ENCODE data around the gene ZNF23. TPM values are rescaled to one million over a fixed set of nuclear protein-coding genes. Genes with fewer than 3 reads are reported as not detected.

The ZNF23 gene
- total RNA-seq, 2 experiments from 2014 or later, result 7.1 to 7.6 TPM

DNA sequence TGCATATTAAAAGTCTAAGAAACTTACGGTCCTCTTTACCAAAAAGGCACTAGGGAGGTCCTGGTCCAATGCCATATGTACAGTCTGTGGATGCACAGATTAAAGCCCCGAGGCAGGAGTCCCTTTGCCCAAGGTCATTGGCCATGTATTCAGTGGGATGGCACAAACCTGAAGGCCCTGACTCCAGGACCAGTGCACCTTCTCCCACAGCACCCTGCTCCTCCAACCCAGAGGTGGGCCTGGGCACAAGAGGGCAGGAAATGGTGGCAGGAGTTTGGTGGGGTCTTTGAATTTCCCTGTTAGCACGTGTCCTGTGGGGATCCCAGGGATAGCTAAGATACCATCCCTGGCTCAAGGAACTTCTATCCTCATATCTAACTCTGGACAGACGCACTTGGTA lies 48.7 kb downstream of the ZNF23 start:
- peaks cover 38% of the 10 kb centered on the region for H3K27me3 Mint-ChIP-seq
- ATAC-seq (no peak), DNase-seq (no peak)
- CTCF ChIA-PET, result interaction anchor here (0.8 to 4.2 kb wide), 22 partner anchors 9 to 214 kb away, joined by 3 to 80 read pairs (median 4); no protein-coding TSS in a partner anchor
- peaks cover 5% of the 10 kb centered on the region for H3K4me1 Mint-ChIP-seq
- no peaks in the 10 kb centered on the region for H3K36me3 Mint-ChIP-seq
- no peak overlapping the region for H3K4me3 Mint-ChIP-seq
- no peak overlapping the region for H3K27ac Mint-ChIP-seq
- H3K9me3 Mint-ChIP-seq (ENCODE audit: low read depth), result no peaks in the 10 kb centered on the region

DNA sequence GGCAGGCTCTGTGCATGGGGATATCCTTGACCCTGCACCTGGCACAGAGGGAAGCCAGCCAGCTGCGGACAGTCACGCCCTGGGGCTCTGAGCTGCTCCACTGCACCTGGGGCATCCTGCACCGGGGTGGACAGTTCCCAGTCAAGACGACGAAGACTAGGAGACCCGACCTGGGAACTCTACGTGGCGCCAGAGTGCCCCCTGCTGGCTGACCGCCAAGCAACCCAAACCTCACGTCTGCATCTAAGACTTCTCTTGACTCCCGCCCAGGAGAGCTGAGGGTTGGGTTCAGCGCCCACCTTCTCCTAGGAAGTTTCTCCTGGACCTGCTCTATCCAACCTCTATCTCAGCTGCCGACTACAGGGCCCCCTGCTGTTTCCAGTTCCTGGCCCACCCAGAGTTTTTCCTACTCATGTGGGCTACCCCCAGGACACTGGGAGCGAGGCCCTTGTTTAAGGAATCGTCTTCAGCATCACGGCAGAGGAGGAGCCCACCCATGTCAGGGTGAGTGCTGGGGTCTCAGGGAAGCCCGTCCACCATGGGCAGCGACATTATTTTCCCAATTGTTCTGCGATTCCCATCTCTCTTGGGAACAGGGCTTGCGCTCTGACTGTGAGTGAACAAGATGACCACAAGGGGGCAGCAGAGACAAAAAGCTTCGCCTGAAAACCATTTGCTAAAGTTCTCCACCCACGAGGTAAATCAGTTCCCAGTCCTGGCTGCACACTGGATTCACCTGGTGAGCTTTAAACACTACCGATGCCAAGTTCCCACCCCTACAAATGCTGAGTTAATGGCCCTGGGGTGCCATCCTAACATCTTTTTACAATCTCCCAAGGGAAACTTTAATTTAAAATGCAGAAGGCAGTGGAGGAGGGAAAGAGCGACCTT lies 49.5 kb downstream of the ZNF23 start:
- no peaks in the 10 kb centered on the region for H3K36me3 Mint-ChIP-seq

DNA sequence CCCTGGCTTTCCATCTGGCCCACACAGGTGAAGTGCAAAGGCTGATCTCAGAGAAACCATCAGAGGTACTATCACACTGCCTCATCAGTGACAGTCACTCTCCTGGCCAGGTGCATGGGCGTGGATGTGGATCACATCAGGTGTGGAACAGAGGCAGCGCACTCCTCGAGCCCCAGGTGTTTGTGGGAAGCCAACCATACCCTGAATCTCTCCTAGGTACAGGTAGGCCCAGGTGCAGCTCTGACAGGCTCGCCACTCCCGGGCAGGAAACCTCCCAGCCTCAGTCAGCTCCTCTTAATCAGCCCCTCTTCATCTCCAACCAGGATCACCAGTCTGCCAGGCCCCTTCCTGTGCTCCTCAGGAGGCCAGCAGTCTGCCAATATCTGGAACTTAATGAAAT lies 51.9 kb downstream of the ZNF23 start:
- Mint-ChIP-seq H3K36me3 (no peaks in the 10 kb centered on the region), H3K9me3 (ENCODE audit: low read depth) (no peaks in the 10 kb centered on the region), H3K27ac (no peak overlapping the region), H3K4me3 (no peak overlapping the region), H3K4me1 (peaks cover 26% of the 10 kb centered on the region), H3K27me3 (peaks cover 53% of the 10 kb centered on the region)
- DNase-seq (no peak), ATAC-seq (no peak)
- CTCF ChIA-PET, result interaction anchor here (4.2 kb wide), 1 partner anchor 90 kb away, joined by 80 read pairs; no protein-coding TSS in a partner anchor

More for the DNA sequence above, 49.5 kb downstream of the ZNF23 start:
- Mint-ChIP-seq H3K4me3 (no peak overlapping the region), H3K27ac (no peak overlapping the region), H3K27me3 (peaks cover 45% of the 10 kb centered on the region), H3K9me3 (ENCODE audit: low read depth) (no peaks in the 10 kb centered on the region), H3K4me1 (peaks cover 11% of the 10 kb centered on the region)
- CTCF ChIA-PET, result interaction anchor here (0.8 to 4.2 kb wide), 30 partner anchors 9 to 215 kb away, joined by 3 to 80 read pairs (median 4); no protein-coding TSS in a partner anchor
- ATAC-seq (peak; percentile 77), DNase-seq (peak; percentile 66)

DNA sequence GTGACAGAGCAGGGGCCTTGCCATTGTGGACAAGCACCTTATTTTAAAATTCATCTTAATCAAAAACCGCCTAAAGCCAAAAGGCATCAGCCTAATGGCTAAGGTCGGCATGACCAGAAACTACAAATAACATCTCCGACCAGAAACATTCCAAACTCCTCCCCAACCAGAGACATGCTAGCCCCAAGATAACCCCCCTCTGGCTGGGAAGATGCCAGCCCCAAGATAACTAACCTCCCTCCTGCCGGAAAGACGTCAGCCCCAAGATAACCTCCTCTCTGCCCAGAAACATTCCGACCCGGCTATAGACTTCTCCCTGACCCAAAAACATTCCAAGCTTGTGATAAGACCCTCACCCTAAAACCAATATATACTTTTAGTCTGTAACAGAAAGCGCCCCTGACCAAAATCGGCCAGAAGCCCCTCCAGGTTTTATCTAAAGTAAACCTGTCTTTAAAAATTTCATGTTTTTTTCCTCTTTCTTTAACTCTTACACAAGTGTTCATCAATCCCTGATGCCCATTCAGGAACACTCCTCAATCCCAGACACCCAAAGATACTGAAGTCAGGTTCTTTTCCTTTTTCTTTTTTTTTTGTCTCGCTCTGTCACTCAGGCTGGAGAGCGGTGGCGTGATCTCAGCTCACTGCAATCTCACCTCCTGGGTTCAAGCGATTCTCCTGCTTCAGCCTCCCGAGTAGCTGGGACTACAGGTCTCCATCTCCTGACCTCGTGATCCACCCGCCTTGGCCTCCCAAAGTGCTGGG lies 52.9 kb downstream of the ZNF23 start:
- no peak for ATAC-seq
- no peak overlapping the region for H3K4me3 Mint-ChIP-seq
- CTCF ChIA-PET, result no interaction called here
- peaks cover 53% of the 10 kb centered on the region for H3K27me3 Mint-ChIP-seq
- no peak for DNase-seq
- no peak overlapping the region for H3K27ac Mint-ChIP-seq
- H3K4me1 Mint-ChIP-seq, result peaks cover 26% of the 10 kb centered on the region
- no peaks in the 10 kb centered on the region for H3K9me3 Mint-ChIP-seq (ENCODE audit: low read depth)
- H3K36me3 Mint-ChIP-seq, result no peaks in the 10 kb centered on the region

DNA sequence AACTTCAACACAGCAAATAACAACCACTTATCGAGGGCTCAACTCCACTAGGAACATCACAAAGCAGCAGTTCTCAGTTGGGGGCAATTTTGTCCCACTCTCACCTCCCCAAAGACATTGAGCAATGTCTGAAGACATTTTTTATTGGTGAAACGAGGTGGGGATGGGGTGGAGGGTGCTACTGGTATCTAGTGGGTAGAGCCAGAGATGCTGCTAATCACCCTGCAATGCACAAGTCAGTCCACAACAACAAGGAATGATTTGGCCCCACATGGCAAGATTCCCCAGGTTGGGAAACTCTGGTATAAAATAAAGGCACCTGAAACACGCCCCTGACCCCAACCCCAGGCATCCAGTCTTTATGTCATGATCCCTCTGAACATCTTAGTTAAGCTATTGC lies 53.5 kb downstream of the ZNF23 start:
- H3K9me3 Mint-ChIP-seq (ENCODE audit: low read depth), result no peaks in the 10 kb centered on the region
- H3K4me1 Mint-ChIP-seq, result peaks cover 26% of the 10 kb centered on the region
- no peak overlapping the region for H3K4me3 Mint-ChIP-seq
- H3K27me3 Mint-ChIP-seq, result peaks cover 48% of the 10 kb centered on the region
- H3K36me3 Mint-ChIP-seq, result no peaks in the 10 kb centered on the region
- CTCF ChIA-PET, result no interaction called here
- ATAC-seq (no peak), DNase-seq (no peak)
- H3K27ac Mint-ChIP-seq, result no peak overlapping the region

DNA sequence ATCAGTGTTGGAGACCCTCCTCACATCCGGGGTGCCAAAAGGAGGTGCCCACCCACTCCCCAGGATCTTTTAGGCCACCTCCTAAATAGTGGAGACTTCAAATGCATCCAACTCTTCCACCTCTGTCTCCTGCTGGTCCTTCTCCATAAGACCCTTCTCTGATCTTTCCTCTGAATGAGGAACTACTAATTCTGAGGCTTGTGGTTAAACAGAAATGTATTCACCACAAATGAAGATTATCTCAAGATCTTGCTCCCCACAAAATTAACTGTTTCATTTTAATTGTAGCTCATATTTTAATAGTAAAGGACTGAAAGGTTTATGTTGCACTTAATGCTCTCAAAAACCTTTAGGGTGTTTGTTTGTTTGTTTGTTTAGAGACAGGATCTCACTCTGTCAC lies 54.3 kb downstream of the ZNF23 start:
- CTCF ChIA-PET, result interaction anchor here (0.7 to 1.5 kb wide), 2 partner anchors 92 to 307 kb away, joined by 3 to 7 read pairs; no protein-coding TSS in a partner anchor
- H3K27me3 Mint-ChIP-seq, result peaks cover 46% of the 10 kb centered on the region
- no peak overlapping the region for H3K4me3 Mint-ChIP-seq
- DNase-seq (no peak), ATAC-seq (no peak)
- H3K27ac Mint-ChIP-seq, result no peak overlapping the region
- no peaks in the 10 kb centered on the region for H3K9me3 Mint-ChIP-seq (ENCODE audit: low read depth)
- H3K4me1 Mint-ChIP-seq, result peaks cover 24% of the 10 kb centered on the region
- H3K36me3 Mint-ChIP-seq, result no peaks in the 10 kb centered on the region

DNA sequence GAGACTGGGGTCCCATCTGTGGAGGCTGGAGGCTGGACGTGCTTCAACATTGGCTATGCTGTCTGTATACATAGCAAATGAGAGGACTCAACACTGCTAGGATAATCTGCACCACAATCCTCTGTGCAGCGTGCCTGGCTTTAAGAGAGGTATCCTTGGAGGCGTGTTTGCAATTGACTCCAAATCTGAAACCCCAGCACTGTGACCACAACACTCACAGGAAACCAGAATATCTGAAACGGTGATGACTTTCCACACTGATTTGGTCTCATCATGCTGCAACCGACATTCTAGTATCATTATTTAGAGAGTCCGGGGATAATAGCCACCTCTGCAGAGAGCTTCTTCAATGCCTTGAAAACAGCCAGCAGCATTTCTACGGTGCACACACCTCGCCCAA lies 55.3 kb downstream of the ZNF23 start:
- CTCF ChIA-PET, result interaction anchor here (1.5 kb wide), 1 partner anchor 93 kb away, joined by 7 read pairs; no protein-coding TSS in a partner anchor
- H3K36me3 Mint-ChIP-seq, result no peaks in the 10 kb centered on the region
- H3K27me3 Mint-ChIP-seq, result peaks cover 44% of the 10 kb centered on the region

DNA sequence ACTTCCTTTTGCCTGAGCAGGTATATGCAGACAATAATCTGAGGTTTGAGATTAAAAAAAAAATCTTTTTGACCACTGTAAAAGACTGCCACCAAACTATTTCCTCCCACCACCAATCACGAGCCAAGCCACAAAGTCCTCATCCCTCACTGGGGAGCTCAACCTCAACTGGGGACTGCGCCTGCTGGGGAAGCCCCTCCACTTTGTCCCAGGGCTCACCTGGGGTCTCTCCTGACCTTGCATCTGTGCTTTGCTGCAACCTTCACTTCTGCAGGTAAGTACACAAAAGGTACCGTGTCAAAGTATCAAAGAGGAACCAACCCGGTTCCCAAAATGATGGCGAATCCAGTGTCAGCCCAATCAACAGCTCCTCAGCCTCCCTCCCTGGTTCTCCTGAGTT lies 55.7 kb downstream of the ZNF23 start:
- peaks cover 44% of the 10 kb centered on the region for H3K27me3 Mint-ChIP-seq
- CTCF ChIA-PET, result interaction anchor here (1.5 kb wide), 1 partner anchor 93 kb away, joined by 7 read pairs; no protein-coding TSS in a partner anchor
- ATAC-seq, result no peak
- no peak for DNase-seq
- peaks cover 22% of the 10 kb centered on the region for H3K4me1 Mint-ChIP-seq
- no peak overlapping the region for H3K4me3 Mint-ChIP-seq
- H3K9me3 Mint-ChIP-seq (ENCODE audit: low read depth), result no peaks in the 10 kb centered on the region
- H3K36me3 Mint-ChIP-seq, result no peaks in the 10 kb centered on the region
- no peak overlapping the region for H3K27ac Mint-ChIP-seq

More for the DNA sequence above, 55.3 kb downstream of the ZNF23 start:
- peaks cover 22% of the 10 kb centered on the region for H3K4me1 Mint-ChIP-seq
- no peaks in the 10 kb centered on the region for H3K9me3 Mint-ChIP-seq (ENCODE audit: low read depth)
- no peak overlapping the region for H3K4me3 Mint-ChIP-seq
- no peak for ATAC-seq
- H3K27ac Mint-ChIP-seq, result no peak overlapping the region
- no peak for DNase-seq

DNA sequence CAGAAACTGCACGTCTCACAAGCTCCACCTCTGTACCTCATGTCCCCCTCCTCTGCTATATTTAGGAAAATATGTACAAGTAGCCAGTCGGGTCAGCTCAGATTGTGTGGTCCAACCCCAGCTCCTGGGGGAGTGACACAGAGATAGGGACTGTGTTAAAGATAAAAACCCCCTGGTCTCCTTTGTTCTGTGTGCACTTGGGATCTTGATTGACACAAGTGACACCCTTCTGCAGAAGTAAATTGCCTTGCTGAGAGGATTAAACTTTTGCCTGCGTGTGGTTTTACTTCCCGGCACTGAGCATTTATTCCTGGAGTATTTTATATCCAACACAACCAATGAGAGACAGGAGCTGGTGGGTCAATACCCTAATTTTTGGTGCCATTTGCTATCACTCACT lies 57.7 kb downstream of the ZNF23 start:
- H3K27ac Mint-ChIP-seq, result no peak overlapping the region
- H3K9me3 Mint-ChIP-seq (ENCODE audit: low read depth), result no peaks in the 10 kb centered on the region
- peaks cover 22% of the 10 kb centered on the region for H3K4me1 Mint-ChIP-seq
- CTCF ChIA-PET, result interaction anchor here (1.5 kb wide), 1 partner anchor 8 kb away, joined by 7 read pairs; no protein-coding TSS in a partner anchor
- ATAC-seq (no peak), DNase-seq (no peak)
- H3K36me3 Mint-ChIP-seq, result no peaks in the 10 kb centered on the region
- H3K4me3 Mint-ChIP-seq, result no peak overlapping the region
- peaks cover 33% of the 10 kb centered on the region for H3K27me3 Mint-ChIP-seq

DNA sequence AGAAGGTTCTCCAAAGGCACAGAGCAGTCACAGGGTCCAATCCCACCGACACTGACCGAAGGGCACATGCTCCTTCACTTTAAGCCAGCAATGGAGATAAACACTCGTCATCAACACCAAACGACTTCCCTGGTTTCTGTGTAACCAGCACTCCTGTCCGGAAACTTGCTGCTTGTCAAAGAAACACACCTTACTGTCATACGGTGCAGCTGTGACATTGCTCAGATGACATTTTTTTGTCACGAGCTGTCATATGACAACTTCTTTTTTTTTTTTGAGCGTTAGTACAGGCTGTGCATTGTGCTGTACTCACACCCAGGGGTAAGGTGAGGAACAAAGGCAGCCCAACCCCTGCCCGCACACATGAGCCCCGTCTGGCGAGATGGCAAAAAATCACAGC lies 59.4 kb downstream of the ZNF23 start:
- Mint-ChIP-seq H3K9me3 (ENCODE audit: low read depth) (no peaks in the 10 kb centered on the region), H3K4me1 (peaks cover 17% of the 10 kb centered on the region), H3K4me3 (no peak overlapping the region), H3K27me3 (peaks cover 19% of the 10 kb centered on the region), H3K36me3 (no peaks in the 10 kb centered on the region), H3K27ac (no peak overlapping the region)
- DNase-seq (no peak), ATAC-seq (no peak)
- CTCF ChIA-PET, result interaction anchor here (1.5 kb wide), 1 partner anchor 10 kb away, joined by 7 read pairs; no protein-coding TSS in a partner anchor

DNA sequence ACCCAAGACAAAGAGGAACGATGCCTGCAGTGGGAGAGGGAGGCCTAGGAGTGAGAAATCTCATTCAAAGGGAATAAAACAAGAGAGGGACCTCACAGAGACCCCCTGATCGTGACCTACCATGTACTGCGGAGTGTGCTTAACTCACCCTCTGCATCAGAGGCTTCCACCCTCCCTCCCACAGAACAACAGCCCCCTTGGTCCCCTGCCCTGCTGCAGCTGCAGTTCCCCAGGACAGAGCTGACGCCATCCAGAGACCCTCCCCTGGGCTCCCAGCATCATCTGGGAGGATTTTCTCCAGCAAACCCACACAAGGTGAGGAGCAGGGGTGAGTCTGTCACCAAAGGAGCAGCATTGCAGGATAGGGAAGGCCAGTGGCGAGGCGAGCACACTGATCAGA lies 60.0 kb downstream of the ZNF23 start:
- Mint-ChIP-seq H3K27me3 (peaks cover 12% of the 10 kb centered on the region), H3K4me3 (no peak overlapping the region), H3K36me3 (no peaks in the 10 kb centered on the region), H3K9me3 (ENCODE audit: low read depth) (no peaks in the 10 kb centered on the region), H3K4me1 (peaks cover 10% of the 10 kb centered on the region), H3K27ac (no peak overlapping the region)
- DNase-seq (no peak), ATAC-seq (no peak)
- CTCF ChIA-PET, result no interaction called here

DNA sequence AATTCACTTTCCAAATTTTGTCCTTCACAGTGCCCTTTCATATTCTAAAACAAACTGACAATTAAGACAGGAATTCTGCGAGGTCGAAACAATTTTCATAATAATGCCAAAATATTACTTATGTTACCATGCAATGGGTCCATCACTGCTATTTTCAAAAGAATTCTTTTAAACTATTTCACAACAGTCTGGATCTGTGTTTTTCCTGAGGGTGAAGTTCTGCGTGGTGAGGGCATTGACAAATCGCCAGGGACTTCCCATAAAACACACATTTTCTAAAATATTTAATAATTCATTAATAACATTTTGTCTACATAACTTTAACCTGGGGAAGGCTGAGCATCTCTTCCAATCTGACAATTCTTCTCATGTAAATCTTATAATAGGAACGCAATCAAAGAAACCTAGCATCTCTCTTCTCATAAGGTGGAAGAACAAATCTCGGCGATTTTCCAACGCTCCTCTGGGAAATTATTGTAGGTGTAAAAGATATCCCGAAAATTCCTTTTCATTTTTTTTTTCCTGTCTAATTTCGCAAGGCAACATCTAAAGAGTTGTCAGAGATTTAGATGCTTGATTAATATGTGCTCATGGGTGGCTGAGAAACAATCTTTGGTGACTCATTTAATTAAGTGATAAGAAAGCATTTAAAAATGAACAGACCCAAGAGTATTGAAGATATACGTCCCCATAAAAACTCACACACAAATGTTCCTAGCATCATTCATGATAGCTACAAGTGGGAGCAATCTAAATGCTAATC lies 62.1 kb downstream of the ZNF23 start:
- no peak overlapping the region for H3K4me3 Mint-ChIP-seq
- no peaks in the 10 kb centered on the region for H3K36me3 Mint-ChIP-seq
- H3K27me3 Mint-ChIP-seq, result peaks cover 2% of the 10 kb centered on the region
- DNase-seq (no peak), ATAC-seq (no peak)
- CTCF ChIA-PET, result interaction anchor here (1.4 kb wide), 1 partner anchor 13 kb away, joined by 3 read pairs; no protein-coding TSS in a partner anchor
- no peaks in the 10 kb centered on the region for H3K4me1 Mint-ChIP-seq
- H3K9me3 Mint-ChIP-seq (ENCODE audit: low read depth), result no peaks in the 10 kb centered on the region
- no peak overlapping the region for H3K27ac Mint-ChIP-seq
